SK-N-SH (cell line): ENCODE results near the gene ATP5MG. TPM values are rescaled to one million over a fixed set of nuclear protein-coding genes. Genes with fewer than 3 reads are reported as not detected.

Source experiments
- CTCF ChIA-PET: fragments of 300-600, 350-600 bp; formaldehyde crosslinking; extraction: SDS; loops from one replicate; lab custom pipeline; 2021; lab: Yijun Ruan, JAX
- POLR2A ChIA-PET: fragments of 350-600 bp; sonication (Branson Sonifier 250); formaldehyde crosslinking; extraction: SDS; loops from one replicate; lab custom pipeline; 2020; ENCODE audit warnings: antibody characterized with exemption, inconsistent platforms; lab: Yijun Ruan, JAX
- DNase-seq: peaks from one replicate; pipeline ENCODE4 v3.0.0; 2012
- H2AFZ ChIP-seq: fragments of 200-600 bp; sonication (generic); 2 replicates; pipeline ENCODE4 v1.8.1; 2016; ENCODE audit warnings: antibody characterized with exemption, mild to moderate bottlenecking, low read depth
- H3F3A ChIP-seq: fragments of 200-600 bp; sonication (generic); replicated peaks from 2 replicates; pipeline ENCODE3; 2016; ENCODE audit warnings: antibody characterized with exemption, mild to moderate bottlenecking; ENCODE audit not compliant: insufficient read depth
- H3K27ac ChIP-seq, 2 experiments: fragments of 200-500 bp in 1 of 2; fragments of 200-600 bp in 1 of 2; sonication (Bioruptor generic) in 1 of 2; sonication (generic), shearing (Covaris generic) in 1 of 2; 2 replicates each; pipeline versions ENCODE4 v1.5.1 to v1.6.1; 2014 to 2016; ENCODE audit warnings: low read depth in 2 of 2, inconsistent platforms in 1 of 2, low read length in 1 of 2, mild to moderate bottlenecking in 1 of 2, mixed read lengths in 1 of 2
- H3K27me3 ChIP-seq: fragments of 200-600 bp; sonication (generic), shearing (Covaris generic); 2 replicates; pipeline ENCODE4 v1.6.1; 2016; ENCODE audit warnings: mixed run types; ENCODE audit not compliant: insufficient read depth
- H3K36me3 ChIP-seq, 2 experiments: fragments of 200-500 bp in 1 of 2; fragments of 200-600 bp in 1 of 2; sonication (Bioruptor generic) in 1 of 2; sonication (generic) in 1 of 2; replicated peaks in 1 of 2; 2 replicates each; pipeline versions ENCODE3 to v1.5.1; 2014 to 2016; ENCODE audit warnings: low read length in 1 of 2, mild to moderate bottlenecking in 1 of 2; ENCODE audit not compliant: insufficient read depth in 2 of 2, control insufficient read depth in 1 of 2
- H3K4me1 ChIP-seq, 2 experiments: fragments of 200-500 bp in 1 of 2; fragments of 200-600 bp in 1 of 2; sonication (Bioruptor generic) in 1 of 2; sonication (generic), shearing (Covaris generic) in 1 of 2; 2 replicates each; pipeline versions ENCODE4 v1.5.1 to v1.6.1; 2014 to 2016; ENCODE audit warnings: low read depth in 1 of 2, low read length in 1 of 2, mixed run types in 1 of 2; ENCODE audit not compliant: insufficient read depth in 2 of 2, control insufficient read depth in 1 of 2
- H3K4me2 ChIP-seq: fragments of 200-600 bp; sonication (generic), shearing (Covaris generic); 2 replicates; pipeline ENCODE4 v1.6.1; 2017; ENCODE audit warnings: mixed run types
- H3K4me3 ChIP-seq, 2 experiments: fragments of 200-500 bp in 1 of 2; fragments of 200-600 bp in 1 of 2; sonication (Bioruptor generic) in 1 of 2; sonication (generic), shearing (Covaris generic) in 1 of 2; 2 replicates each; pipeline versions ENCODE4 v1.5.1 to v1.8.1; 2014 to 2016; ENCODE audit warnings: low read depth in 2 of 2, inconsistent platforms in 1 of 2, low read length in 1 of 2, mild to moderate bottlenecking in 1 of 2, mixed read lengths in 1 of 2, moderate library complexity in 1 of 2
- H3K79me2 ChIP-seq: fragments of 200-600 bp; sonication (generic); 2 replicates; pipeline ENCODE4 v1.8.1; 2017; ENCODE audit warnings: mild to moderate bottlenecking; ENCODE audit not compliant: insufficient read depth
- H3K9ac ChIP-seq: fragments of 200-600 bp; sonication (generic); 2 replicates; pipeline ENCODE4 v1.6.1; 2017; ENCODE audit warnings: mixed run types
- H3K9me2 ChIP-seq: fragments of 200-600 bp; sonication (generic); 2 replicates; pipeline ENCODE4 v1.6.1; 2017; ENCODE audit warnings: mixed run types
- H3K9me3 ChIP-seq: fragments of 200-600 bp; sonication (generic); 2 replicates; pipeline ENCODE4 v1.6.1; 2017; ENCODE audit warnings: mixed run types, mild to moderate bottlenecking, moderate library complexity
- H4K20me1 ChIP-seq: fragments of 200-600 bp; sonication (generic); 2 replicates; pipeline ENCODE4 v1.6.1; 2017; ENCODE audit warnings: mild to moderate bottlenecking, mixed run types; ENCODE audit not compliant: insufficient read depth
- CHD2 ChIP-seq: fragments of 150-350 bp; IDR thresholded peaks from 2 replicates; pipeline ENCODE4 v1.6.1; 2018; ENCODE audit warnings: low read length; ENCODE audit not compliant: partially characterized antibody
- ELF1 ChIP-seq: IDR thresholded peaks from 2 replicates; pipeline ENCODE4 v1.4.0; 2012
- FOSL2 ChIP-seq: IDR thresholded peaks from 2 replicates; pipeline ENCODE4 v1.4.0; 2012; ENCODE audit warnings: low read depth, mild to moderate bottlenecking, moderate library complexity, borderline replicate concordance
- GATA2 ChIP-seq: sonication (generic); formaldehyde crosslinking; IDR thresholded peaks from 2 replicates; pipeline ENCODE4 v1.5.0; 2020; ENCODE audit warnings: mild to moderate bottlenecking, missing genetic modification reagents
- MAX ChIP-seq: IDR thresholded peaks from 2 replicates; pipeline ENCODE4 v1.4.0; 2012; ENCODE audit warnings: low read depth
- MXI1 ChIP-seq: IDR thresholded peaks from 2 replicates; pipeline ENCODE4 v1.6.1; 2012; ENCODE audit warnings: mild to moderate bottlenecking, low read depth, low read length, improper control_type of control experiment
- REST ChIP-seq: IDR thresholded peaks from 2 replicates; pipeline ENCODE4 v1.6.1; 2012; ENCODE audit warnings: mild to moderate bottlenecking, low read depth, low read length, moderate library complexity
- RFX5 ChIP-seq: IDR thresholded peaks from 2 replicates; pipeline ENCODE4 v1.6.1; 2012; ENCODE audit warnings: mild to moderate bottlenecking, improper control_type of control experiment, low read length
- RXRA ChIP-seq: IDR thresholded peaks from 2 replicates; pipeline ENCODE4 v1.4.0; 2012; ENCODE audit warnings: low read depth, mild to moderate bottlenecking, borderline replicate concordance
- TAF1 ChIP-seq: IDR thresholded peaks from 2 replicates; pipeline ENCODE4 v1.6.1; 2012; ENCODE audit warnings: low read depth, mild to moderate bottlenecking, low read length, moderate library complexity, borderline replicate concordance
- WGBS: methylation state at CpG from one replicate; pipeline ENCODE4 v1.1.6; 2017; ENCODE audit warnings: low lambda C conversion rate; 5-methylcytosine and 5-hydroxymethylcytosine counted together
- polyA plus RNA-seq, 3 experiments: library from polyadenylated mRNA; depleted of rRNA; stranded (reverse); fragments of >200 nt; gene quantifications; 2 replicates each; pipeline ENCODE4 v1.2.3, GENCODE V29; 2012

ATP5MG gene
- polyA plus RNA-seq, 1 of the 3 experiments (the other 2 are of a cell fraction), result 140 TPM

DNA sequence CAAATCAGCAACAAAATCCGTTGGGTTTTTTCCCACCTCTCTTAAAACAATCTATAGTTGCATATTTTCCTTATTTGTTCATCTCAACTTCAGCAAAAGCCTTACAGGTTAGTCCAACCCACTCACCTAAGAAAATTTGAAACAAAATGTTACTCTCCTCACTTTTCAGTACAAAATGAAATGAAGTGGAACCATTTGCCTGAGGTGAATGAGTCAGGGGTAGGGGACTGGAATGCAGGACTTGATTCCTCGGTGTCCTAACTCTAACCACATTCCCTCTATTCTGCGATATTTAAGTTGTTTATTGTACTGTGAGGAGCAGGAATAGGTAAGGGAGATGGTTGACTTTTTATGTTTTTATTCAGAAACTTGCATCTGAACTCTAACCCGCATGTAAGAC, 16.4 kb downstream of the ATP5MG start (continued):
- no peak for TF ChIP-seq REST
- TF ChIP-seq RFX5, result no peak

DNA sequence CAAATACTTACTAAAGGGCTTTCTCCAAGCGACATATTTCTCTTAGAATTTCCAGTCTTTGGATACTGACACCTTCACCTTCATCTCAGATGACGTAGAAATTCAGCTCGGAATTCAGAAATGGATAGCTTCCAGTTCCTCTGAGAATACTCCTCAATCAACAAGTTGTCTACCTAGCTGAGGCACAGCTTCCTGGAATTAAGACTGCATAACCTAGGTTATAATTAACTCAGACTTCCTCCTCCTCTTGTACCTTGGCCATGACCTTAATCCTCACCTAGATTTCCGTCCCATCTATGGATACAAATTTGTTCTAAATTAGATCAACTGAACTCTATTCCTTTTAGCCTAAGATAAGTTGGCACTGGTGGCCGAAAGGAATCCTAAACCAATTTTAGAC, 17.4 kb downstream of the ATP5MG start:
- no peak for DNase-seq
- H3K4me2 ChIP-seq, result no peak overlapping the region
- POLR2A ChIA-PET, result no interaction called here
- no peak overlapping the region for H2AFZ ChIP-seq
- no peaks in the 10 kb centered on the region for H3K9me3 ChIP-seq
- H3F3A ChIP-seq, result peaks cover 24% of the 10 kb centered on the region
- no peak overlapping the region for H3K9ac ChIP-seq
- peaks cover 0 to 7% of the 10 kb centered on the region in 2 experiments for H3K36me3 ChIP-seq
- H3K27ac ChIP-seq, result no peak overlapping the region
- H3K27me3 ChIP-seq, result no peaks in the 10 kb centered on the region
- 95% methylated on average over 5 of the region's 5 CpGs for WGBS
- H3K4me3 ChIP-seq, result no peak overlapping the region
- CTCF ChIA-PET, result no interaction called here
- H3K79me2 ChIP-seq, result peaks cover 7% of the 10 kb centered on the region; the same call in 1 of the 2 replicates
- no peaks in the 10 kb centered on the region for H4K20me1 ChIP-seq
- no peaks in the 10 kb centered on the region for H3K9me2 ChIP-seq
- peaks cover 8 to 13% of the 10 kb centered on the region in 2 experiments; a peak in 3 of 4 replicates for H3K4me1 ChIP-seq
- TF ChIP-seq CHD2 (no peak), MAX (no peak), RXRA (no peak), MXI1 (no peak), GATA2 (CRISPR knock-in tag) (no peak), TAF1 (no peak), ELF1 (no peak), FOSL2 (no peak), REST (no peak)
